Urothelium cell line (cell line): ENCODE measurements around the gene DENND4C.
"Not testable (repeated sequence)": the region's sequence is repeated elsewhere in the genome, so short reads cannot be mapped to it uniquely, and the experiment has no call there.

Source experiments
- DNase-seq: peaks from one replicate; pipeline ENCODE4 v3.0.0; 2011; ENCODE audit warnings: low spot score, mixed read lengths
- FAIRE-seq: peaks from 2 replicates; lab custom pipeline; 2011; peaks lifted over from hg19 to GRCh38; lab: Jason Lieb, UNC

Gene DENND4C

DNA sequence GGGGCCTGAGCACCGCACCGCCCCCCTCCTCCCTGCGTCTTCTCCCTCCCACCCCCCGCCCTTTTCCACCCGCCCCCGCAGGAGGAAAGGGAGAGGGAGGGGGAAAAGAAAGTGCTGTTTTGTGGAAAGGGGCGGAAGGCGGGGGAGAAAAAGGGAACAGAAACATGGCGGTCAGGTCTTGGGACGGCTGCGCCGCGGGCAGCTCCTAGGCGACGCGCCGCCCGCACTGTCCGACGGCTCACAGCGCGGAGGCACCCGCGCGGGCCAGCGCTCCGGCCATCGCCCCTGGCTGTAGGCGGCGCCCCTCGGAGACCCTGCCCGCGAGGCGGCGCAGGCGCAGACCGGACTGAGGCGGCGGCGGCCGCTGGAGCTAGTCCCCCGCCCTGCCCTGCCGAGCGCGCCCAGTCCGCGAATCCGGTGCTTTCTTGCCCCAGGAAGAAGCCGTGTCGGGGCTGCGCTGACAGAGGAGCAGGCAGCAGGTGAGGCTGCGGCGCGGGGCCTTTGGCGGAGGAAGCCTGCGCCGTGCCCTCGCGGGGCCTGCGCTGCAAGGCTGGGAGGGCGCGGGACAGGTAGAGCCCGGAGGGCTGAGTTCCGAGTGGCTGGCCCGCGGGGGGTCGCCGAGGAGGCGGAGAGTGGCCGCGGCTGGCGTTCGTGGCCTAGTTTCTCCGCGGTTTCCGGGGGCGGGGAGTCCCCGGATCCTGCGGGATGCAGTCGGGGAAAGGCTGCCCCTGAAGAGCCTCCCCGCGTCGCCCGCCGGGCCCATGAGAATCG lies at the start of gene DENND4C:
Gene DENND4C, plus strand, starts transcription at position 339 of the 771 bp plus-strand sequence. CDS start 45,482 bp downstream, outside the sequence.
- FAIRE-seq (no peak), DNase-seq (peak; percentile 82)

DNA sequence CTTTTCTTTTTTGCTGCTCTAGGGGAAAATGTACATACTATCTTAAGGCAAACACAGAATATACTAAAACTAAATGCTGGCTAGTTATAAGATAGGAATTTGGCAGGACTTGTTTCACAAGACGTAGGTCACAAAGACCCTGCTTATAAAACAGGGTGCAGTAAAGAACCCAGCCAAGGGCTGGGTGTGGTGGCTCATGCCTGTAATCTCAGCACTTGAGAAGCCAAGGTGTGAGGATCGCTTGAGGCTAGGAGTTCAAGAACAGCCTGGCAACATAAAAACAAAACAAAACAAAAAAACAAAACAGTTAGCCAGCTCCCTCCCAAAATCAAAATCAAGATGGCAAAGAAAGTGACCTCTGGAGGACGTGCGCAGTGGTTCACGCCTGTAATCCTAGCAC lies 49.5 kb upstream of the DENND4C start:
- FAIRE-seq (no peak), DNase-seq (no peak)

DNA sequence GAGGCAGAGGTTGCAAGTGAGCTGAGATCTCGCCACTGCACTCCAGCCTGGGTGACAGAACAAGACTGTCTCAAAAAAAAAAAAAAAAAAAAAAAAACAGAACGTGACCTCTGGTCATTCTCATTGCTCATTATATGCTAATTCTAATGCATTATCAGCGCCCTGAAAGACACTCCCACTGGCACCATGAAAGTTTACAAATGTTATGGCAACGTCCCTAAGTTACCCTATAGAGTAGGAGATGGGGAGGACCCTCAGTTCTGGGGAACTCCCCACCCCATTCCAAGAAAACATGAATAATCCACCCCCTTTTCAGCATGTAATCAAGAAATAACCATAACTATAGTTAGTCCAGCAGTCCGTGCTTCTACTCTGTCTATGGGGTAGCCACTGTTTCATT lies 48.9 kb upstream of the DENND4C start:
- DNase-seq = no peak
- no peak for FAIRE-seq

GRCh38 chr9:19184144-19184917 lies 46.2 kb upstream of the DENND4C start:
- no peak for FAIRE-seq
- DNase-seq = peak; percentile 76

- FAIRE-seq (no peak), DNase-seq (no peak)
Measured at GRCh38 chr9:19185191-19185590, 45.3 kb upstream of the DENND4C start.

- FAIRE-seq (no peak), DNase-seq (no peak)
Measured at GRCh38 chr9:19186232-19186631, 44.3 kb upstream of the DENND4C start.

DNA sequence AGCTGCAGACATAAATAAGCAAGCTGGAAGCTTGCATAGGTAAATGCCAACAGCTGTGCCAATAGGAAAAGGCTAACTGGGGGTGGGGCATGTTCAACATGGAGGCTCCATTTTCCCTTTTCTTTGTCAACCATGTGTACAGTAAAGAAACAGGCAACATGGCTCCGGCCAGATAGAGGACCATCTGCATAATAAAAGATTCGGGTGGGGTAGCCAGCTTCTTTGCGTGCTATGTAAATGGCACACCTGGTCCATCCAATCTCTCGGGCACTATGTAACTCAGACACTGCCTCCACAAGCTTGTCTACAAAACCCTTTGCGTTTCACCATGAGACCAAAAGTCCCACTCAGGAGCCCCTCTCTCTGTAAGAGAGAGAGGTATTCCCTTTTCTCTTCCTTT lies 41.7 kb upstream of the DENND4C start:
- DNase-seq (no peak), FAIRE-seq (no peak)

GRCh38 chr9:19192202-19193028 lies 38.1 kb upstream of the DENND4C start:
- no peak for FAIRE-seq
- DNase-seq = no peak

DNA sequence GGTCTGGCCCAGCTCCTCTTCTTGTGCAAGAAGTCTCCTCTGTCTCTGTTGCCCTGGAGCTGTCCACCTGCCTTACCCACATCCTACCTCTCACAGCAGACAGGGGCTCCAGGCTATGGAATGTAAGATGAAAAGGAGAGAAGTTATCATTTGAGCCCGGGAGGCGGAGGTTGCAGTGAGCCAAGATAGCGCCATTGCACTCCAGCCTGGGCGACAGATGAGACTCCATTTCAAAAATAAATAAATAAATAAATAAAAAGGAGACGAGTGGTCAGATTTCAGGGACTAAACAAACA lies 37.5 kb upstream of the DENND4C start:
- DNase-seq (no peak), FAIRE-seq (no peak)

- not testable (repeated sequence) for DNase-seq, FAIRE-seq
Measured at GRCh38 chr9:19193358-19193973, 37.0 kb upstream of the DENND4C start.

DNA sequence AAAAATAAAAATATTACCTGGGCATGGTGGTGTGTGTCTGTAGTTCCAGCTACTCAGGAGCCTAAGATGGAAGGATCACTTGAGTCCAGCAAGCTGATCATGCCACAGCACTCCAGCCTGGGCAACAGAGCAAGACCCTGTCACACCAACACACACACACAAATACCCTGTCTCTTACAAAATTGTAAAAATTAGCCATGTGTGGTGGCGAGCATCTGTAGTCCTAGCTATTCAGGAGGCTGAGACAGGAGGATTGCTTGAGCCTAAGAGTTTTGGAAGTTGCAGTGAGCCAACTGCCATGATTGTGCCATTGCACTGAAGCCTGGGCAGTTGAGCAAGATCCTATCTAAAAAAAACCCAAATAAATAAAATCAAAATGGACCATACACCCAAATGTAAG lies 32.1 kb upstream of the DENND4C start:
- DNase-seq = no peak
- FAIRE-seq = no peak

DNA sequence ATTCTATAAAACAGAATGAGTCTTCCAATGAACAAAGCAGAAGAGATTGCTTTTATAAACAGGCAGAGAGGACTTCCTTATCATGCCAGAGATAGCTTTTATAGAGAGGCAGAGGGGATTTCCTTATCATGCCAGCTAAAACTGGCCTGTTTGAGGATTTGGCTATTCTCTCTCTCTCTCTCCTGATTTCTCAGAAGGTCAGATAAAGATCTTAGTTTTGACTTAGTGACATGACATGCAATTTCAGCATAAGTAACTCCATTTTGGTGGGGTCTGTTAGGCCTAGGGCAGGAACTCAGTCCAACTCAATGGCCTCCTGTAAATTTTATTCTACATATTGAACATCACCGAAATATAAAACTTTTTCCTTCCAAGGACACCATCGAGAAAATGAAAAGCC lies 31.5 kb upstream of the DENND4C start:
- no peak for DNase-seq
- no peak for FAIRE-seq

- no peak for FAIRE-seq
- no peak for DNase-seq
Measured at GRCh38 chr9:19200229-19200628, 30.3 kb upstream of the DENND4C start.

GRCh38 chr9:19201899-19202891 lies 28.3 kb upstream of the DENND4C start:
- no peak for DNase-seq

GRCh38 chr9:19203058-19203457 lies 27.4 kb upstream of the DENND4C start:
- DNase-seq (no peak), FAIRE-seq (no peak)

More at GRCh38 chr9:19201899-19202891, 28.3 kb upstream of the DENND4C start:
- no peak for FAIRE-seq

GRCh38 chr9:19208653-19209052 lies 21.8 kb upstream of the DENND4C start:
- FAIRE-seq (no peak), DNase-seq (no peak)

GRCh38 chr9:19209188-19209587 lies 21.3 kb upstream of the DENND4C start:
- DNase-seq = no peak
- no peak for FAIRE-seq

DNA sequence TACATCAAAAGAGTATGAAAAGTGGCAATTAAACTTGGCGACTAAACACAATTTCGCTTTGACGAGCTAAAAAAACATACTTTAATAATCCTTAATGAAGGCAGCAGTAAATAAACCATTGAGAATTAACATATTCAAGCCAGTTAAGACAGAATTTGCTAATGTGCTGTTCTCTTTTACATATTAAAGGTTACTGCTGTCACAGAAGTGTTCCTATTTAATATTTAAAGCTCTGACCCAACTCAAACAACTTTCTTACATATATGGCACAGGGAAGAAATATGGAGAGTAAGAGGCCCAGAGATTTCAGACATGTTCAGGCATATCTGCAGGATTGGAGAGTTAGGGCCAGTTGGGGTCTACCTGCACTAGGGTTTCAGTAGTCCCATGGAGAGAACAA lies 16.7 kb upstream of the DENND4C start:
- FAIRE-seq (no peak), DNase-seq (no peak)

- no peak for FAIRE-seq
- no peak for DNase-seq
Measured at GRCh38 chr9:19216466-19216865, 14.0 kb upstream of the DENND4C start.

- FAIRE-seq (no peak), DNase-seq (no peak)
Measured at GRCh38 chr9:19221326-19221725, 9.2 kb upstream of the DENND4C start.
